HFFc6 (cell line): ENCODE measurements around the gene RHO. TPM values are rescaled to one million over a fixed set of nuclear protein-coding genes. Genes with fewer than 3 reads are reported as not detected.

Experiments
- DNase-seq: peaks from one replicate; pipeline ENCODE4 v3.0.0-alpha.2; 2018
- H3K27ac Mint-ChIP-seq: 2 replicates; pipeline ENCODE4 v1.8.0; 2020; ENCODE audit warnings: mild to moderate bottlenecking, mixed read lengths
- H3K27me3 Mint-ChIP-seq: 2 replicates; pipeline ENCODE4 v1.8.0; 2021; ENCODE audit warnings: mild to moderate bottlenecking, moderate library complexity, mixed read lengths; ENCODE audit not compliant: insufficient read depth
- H3K36me3 Mint-ChIP-seq: 2 replicates; pipeline ENCODE4 v1.8.0; 2021; ENCODE audit warnings: low read depth, mixed read lengths
- H3K4me1 Mint-ChIP-seq: 2 replicates; pipeline ENCODE4 v1.8.0; 2020; ENCODE audit warnings: low read depth, mixed read lengths
- H3K4me3 Mint-ChIP-seq: 2 replicates; pipeline ENCODE4 v1.8.0; 2020; ENCODE audit warnings: mild to moderate bottlenecking, moderate library complexity, mixed read lengths
- H3K9me3 Mint-ChIP-seq: 2 replicates; pipeline ENCODE4 v1.8.0; 2020; ENCODE audit warnings: mild to moderate bottlenecking, mixed read lengths
- total RNA-seq, 6 experiments: library from RNA; stranded (reverse); fragmentation: NEBNext Ultra II Directional; extraction: Animal tissue kit (Norgen Biotek cat#: 25700); gene quantifications; 2 replicates in 1 of 6; 3 replicates in 5 of 6; pipeline ENCODE4 v1.2.3, GENCODE V29; 2021
- TF ChIP-seq, protein P1 (sequence below): fragments of 200-600 bp; sonication (generic); IDR thresholded peaks from 2 replicates; pipeline ENCODE4 v1.5.0; 2021; ENCODE audit warnings: antibody characterized with exemption, mild to moderate bottlenecking

The RHO gene
- total RNA-seq, 6 experiments from 2014 or later, result not detected

DNA sequence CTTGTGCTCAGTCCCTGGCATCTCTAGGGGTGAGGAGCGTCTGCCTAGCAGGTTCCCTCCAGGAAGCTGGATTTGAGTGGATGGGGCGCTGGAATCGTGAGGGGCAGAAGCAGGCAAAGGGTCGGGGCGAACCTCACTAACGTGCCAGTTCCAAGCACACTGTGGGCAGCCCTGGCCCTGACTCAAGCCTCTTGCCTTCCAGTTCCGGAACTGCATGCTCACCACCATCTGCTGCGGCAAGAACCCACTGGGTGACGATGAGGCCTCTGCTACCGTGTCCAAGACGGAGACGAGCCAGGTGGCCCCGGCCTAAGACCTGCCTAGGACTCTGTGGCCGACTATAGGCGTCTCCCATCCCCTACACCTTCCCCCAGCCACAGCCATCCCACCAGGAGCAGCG lies 5.0 kb downstream of the RHO start:
- H3K9me3 Mint-ChIP-seq, result no peaks in the 10 kb centered on the region
- peaks cover 24% of the 10 kb centered on the region for H3K4me1 Mint-ChIP-seq
- DNase-seq, result no peak
- TF ChIP-seq, protein P1, sequence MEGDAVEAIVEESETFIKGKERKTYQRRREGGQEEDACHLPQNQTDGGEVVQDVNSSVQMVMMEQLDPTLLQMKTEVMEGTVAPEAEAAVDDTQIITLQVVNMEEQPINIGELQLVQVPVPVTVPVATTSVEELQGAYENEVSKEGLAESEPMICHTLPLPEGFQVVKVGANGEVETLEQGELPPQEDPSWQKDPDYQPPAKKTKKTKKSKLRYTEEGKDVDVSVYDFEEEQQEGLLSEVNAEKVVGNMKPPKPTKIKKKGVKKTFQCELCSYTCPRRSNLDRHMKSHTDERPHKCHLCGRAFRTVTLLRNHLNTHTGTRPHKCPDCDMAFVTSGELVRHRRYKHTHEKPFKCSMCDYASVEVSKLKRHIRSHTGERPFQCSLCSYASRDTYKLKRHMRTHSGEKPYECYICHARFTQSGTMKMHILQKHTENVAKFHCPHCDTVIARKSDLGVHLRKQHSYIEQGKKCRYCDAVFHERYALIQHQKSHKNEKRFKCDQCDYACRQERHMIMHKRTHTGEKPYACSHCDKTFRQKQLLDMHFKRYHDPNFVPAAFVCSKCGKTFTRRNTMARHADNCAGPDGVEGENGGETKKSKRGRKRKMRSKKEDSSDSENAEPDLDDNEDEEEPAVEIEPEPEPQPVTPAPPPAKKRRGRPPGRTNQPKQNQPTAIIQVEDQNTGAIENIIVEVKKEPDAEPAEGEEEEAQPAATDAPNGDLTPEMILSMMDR, result no peak
- H3K27me3 Mint-ChIP-seq, result no peaks in the 10 kb centered on the region; the same call in 1 of the 2 replicates
- no peaks in the 10 kb centered on the region for H3K36me3 Mint-ChIP-seq
- no peak overlapping the region for H3K4me3 Mint-ChIP-seq
- H3K27ac Mint-ChIP-seq, result no peak overlapping the region

DNA sequence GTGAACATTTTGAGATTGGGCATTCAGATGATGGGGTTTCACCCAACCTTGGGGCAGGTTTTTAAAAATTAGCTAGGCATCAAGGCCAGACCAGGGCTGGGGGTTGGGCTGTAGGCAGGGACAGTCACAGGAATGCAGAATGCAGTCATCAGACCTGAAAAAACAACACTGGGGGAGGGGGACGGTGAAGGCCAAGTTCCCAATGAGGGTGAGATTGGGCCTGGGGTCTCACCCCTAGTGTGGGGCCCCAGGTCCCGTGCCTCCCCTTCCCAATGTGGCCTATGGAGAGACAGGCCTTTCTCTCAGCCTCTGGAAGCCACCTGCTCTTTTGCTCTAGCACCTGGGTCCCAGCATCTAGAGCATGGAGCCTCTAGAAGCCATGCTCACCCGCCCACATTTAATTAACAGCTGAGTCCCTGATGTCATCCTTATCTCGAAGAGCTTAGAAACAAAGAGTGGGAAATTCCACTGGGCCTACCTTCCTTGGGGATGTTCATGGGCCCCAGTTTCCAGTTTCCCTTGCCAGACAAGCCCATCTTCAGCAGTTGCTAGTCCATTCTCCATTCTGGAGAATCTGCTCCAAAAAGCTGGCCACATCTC lies 6.1 kb downstream of the RHO start:
- H3K9me3 Mint-ChIP-seq, result no peaks in the 10 kb centered on the region
- H3K4me3 Mint-ChIP-seq, result no peak overlapping the region
- H3K36me3 Mint-ChIP-seq, result no peaks in the 10 kb centered on the region
- H3K27me3 Mint-ChIP-seq, result no peaks in the 10 kb centered on the region; the same call in 1 of the 2 replicates
- no peak for DNase-seq
- TF ChIP-seq, protein P1, result no peak
- H3K27ac Mint-ChIP-seq, result no peak overlapping the region
- peaks cover 24% of the 10 kb centered on the region for H3K4me1 Mint-ChIP-seq

DNA sequence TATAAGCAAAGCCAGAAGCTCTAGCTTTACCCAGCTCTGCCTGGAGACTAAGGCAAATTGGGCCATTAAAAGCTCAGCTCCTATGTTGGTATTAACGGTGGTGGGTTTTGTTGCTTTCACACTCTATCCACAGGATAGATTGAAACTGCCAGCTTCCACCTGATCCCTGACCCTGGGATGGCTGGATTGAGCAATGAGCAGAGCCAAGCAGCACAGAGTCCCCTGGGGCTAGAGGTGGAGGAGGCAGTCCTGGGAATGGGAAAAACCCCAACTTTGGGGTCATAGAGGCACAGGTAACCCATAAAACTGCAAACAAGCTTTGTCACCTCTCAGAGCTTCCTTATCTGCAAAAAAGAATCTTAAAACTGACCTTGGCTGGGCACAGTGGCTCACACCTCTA lies 6.6 kb downstream of the RHO start:
- H3K4me1 Mint-ChIP-seq, result peaks cover 19% of the 10 kb centered on the region
- H3K4me3 Mint-ChIP-seq, result no peak overlapping the region
- no peaks in the 10 kb centered on the region for H3K9me3 Mint-ChIP-seq
- peaks cover 3% of the 10 kb centered on the region for H3K27me3 Mint-ChIP-seq
- TF ChIP-seq, protein P1, result no peak
- no peak for DNase-seq
- no peaks in the 10 kb centered on the region for H3K36me3 Mint-ChIP-seq
- H3K27ac Mint-ChIP-seq, result no peak overlapping the region

DNA sequence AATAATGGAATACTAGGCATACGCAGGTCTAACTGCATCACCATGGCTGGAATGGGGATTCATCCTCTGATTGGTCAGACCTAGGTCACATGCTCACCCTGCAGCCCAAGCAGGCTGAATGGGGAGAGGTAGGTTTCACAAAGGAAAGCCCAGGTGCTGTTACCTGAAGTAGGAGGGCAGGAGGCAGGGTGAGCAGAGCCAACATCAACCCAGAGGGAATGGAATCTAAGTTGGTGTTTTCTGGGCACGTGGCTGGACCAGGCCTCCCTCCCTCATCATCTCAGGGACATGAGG lies 7.9 kb downstream of the RHO start:
- Mint-ChIP-seq H3K36me3 (no peaks in the 10 kb centered on the region), H3K27me3 (peaks cover 3% of the 10 kb centered on the region), H3K4me1 (peaks cover 12% of the 10 kb centered on the region), H3K27ac (no peak overlapping the region), H3K4me3 (no peak overlapping the region), H3K9me3 (no peaks in the 10 kb centered on the region)
- DNase-seq, result no peak
- TF ChIP-seq, protein P1, result no peak

DNA sequence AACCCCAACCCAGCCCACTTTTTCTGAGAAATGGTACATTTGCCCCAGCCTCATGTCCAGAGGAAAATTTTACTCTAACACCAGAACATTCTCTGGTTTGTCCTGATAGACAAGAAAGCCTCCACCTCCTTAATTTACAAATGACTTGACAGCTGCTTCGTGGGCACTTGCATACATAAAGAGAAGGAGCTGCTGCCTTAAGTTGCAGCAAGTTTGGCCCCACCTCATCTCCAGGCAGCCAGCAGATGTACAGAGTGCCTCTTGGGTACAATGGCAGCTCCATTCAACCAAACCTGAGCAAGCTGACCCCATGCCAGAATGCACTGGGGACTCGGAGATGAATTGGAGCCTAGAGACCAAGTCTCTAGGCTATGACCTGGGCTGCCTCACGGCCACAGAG lies 8.4 kb downstream of the RHO start:
- no peak overlapping the region for H3K27ac Mint-ChIP-seq
- H3K27me3 Mint-ChIP-seq, result peaks cover 3% of the 10 kb centered on the region
- DNase-seq, result no peak
- H3K4me3 Mint-ChIP-seq, result no peak overlapping the region
- peaks cover 12% of the 10 kb centered on the region for H3K4me1 Mint-ChIP-seq
- TF ChIP-seq, protein P1, result no peak
- H3K36me3 Mint-ChIP-seq, result no peaks in the 10 kb centered on the region
- no peaks in the 10 kb centered on the region for H3K9me3 Mint-ChIP-seq

DNA sequence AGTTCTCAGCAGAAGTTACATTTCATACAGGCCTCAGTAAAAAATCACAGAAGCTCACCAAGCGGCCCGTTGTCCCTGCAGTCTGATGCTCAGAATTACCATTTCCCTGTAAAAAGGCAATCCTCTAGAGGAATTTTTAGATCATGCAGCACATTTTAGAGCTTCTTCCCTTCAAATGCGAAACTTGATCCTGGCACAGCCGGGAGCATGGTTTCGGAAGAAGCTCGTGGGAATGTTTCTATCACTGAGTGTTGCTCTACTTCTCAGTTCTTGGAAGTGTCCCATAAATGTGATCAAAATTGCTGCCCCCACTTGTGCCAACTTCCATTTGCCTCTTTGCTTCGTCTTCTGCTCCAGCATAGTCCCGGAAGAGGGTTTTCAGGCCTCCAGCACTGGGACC lies 10.8 kb downstream of the RHO start:
- TF ChIP-seq, protein P1, result no peak
- peaks cover 6% of the 10 kb centered on the region for H3K27me3 Mint-ChIP-seq
- H3K27ac Mint-ChIP-seq, result no peak overlapping the region

More for the DNA sequence above, 10.8 kb downstream of the RHO start:
- Mint-ChIP-seq H3K4me1 (peaks cover 8% of the 10 kb centered on the region), H3K36me3 (no peaks in the 10 kb centered on the region), H3K4me3 (no peak overlapping the region), H3K9me3 (no peaks in the 10 kb centered on the region)
- no peak for DNase-seq
